Stimulated activated CD8-positive, alpha-beta memory T cell treated with anti-CD3 and anti-CD28 coated beads, Interleukin-15, amount 100 ng/mL, for 4 hours (primary cell): ENCODE measurements around the gene USP6NL.

ENCODE experiments used
- DNase-seq, 2 donors: peaks; one replicate each; pipeline ENCODE4 v3.0.0-alpha.2; 2020; ENCODE audit warnings: low read depth in 2 of 2

Gene USP6NL

DNA sequence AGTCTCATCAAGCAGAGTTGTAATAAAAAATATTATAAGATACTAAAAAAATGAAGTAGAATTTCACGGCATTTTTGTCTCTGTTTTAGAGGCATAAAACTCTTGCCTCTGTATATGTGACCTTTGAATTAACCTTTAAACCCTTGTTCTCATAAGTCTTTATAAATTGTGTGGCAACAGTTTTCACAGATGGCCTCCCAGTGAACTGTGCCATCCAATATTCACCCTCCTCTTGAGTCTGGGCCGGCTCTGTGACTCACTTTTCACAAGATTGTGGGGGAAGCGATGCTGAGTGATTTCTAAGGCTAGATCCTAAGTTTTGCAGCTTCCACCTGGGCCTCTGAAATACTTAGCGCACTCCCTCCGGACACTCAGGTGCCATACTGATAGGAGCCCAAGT, 4.6 kb upstream of the USP6NL start:
- no peak for DNase-seq

DNA sequence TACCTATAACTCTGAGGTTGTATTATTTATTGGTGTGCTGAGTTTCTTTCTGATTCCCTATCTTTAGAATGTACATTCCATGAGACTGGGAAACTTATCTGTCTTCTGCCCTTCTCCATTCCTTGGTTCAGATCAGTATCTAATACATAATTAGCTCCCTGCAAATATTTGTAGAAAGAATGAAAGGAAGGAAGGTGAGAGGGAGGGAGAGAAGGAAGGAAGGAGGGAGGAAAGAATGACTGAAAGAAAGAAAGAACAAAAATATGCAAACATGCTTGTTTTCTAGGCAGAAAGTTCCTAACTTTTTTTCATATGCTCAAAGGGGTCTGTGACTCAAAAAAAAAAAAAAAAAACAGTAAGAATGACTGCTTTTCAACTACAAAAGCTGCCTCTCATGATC, 3.9 kb upstream of the USP6NL start:
- no peak for DNase-seq

DNA sequence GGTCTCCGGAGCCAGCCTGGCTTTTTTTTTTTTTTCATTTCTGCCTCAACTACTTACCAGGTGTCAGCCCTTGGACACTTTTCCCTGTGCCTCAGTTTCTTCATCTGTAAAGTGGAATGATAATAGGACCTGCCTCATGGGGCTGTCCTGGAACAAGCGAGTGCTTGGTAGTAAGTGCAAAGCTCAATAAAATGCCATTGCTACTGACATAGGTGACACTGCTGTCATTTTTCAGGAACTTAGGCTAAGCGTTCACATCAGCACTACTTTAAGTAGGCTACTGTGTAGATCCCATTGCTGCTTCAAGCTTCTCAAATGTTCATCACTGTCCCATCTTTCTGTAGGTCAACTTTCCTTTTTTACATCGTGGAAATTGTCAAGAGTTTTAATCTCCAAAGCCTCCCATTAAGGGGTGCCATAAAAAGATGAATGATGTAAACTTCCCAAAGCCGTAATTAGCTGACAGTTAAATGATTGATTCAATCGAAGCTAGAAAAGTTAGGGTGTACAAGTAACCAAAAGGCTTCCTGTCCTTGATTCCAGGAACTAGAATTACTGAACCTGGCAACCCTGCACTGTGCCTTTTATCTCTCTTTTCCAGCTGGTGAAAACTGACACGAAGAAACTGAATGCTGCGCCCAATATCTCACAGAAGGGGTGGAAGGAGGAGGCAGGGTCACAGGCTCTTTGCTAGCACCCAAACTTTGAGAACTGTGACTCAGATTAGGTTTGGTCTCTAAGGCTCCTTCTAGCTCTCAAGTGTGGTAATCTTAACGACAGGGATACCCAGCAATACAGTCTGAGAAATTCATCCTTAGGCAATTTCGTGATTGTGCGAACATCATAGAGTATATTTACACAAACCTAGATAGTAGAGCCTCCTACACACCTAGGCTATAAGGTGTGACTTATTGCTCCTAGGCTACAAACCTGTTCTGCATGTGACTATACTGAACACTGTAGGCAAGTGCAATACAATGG, 861 bp upstream of the USP6NL start:
- no peak for DNase-seq

DNA sequence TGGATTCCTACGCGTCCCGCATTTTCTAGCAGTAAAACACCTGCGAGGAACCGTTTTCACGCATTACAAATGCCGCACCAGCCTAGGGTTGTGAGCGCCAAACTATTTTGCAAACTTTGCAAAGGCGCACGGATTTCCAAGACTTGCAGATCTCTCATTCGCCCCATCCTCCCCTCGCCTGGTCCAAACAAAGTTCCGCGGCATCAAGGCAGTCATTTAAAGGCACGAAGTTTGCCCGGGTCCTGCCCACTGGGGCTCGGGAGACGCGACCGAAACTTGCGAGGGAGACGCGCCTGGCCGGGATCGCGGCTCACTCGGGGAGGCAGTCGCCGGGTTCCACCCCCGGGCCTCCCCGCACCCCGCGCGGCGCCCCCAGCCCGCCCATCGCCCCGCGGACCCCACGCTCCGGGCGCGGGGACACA, 613 bp downstream of the USP6NL start:
- DNase-seq = no peak

DNA sequence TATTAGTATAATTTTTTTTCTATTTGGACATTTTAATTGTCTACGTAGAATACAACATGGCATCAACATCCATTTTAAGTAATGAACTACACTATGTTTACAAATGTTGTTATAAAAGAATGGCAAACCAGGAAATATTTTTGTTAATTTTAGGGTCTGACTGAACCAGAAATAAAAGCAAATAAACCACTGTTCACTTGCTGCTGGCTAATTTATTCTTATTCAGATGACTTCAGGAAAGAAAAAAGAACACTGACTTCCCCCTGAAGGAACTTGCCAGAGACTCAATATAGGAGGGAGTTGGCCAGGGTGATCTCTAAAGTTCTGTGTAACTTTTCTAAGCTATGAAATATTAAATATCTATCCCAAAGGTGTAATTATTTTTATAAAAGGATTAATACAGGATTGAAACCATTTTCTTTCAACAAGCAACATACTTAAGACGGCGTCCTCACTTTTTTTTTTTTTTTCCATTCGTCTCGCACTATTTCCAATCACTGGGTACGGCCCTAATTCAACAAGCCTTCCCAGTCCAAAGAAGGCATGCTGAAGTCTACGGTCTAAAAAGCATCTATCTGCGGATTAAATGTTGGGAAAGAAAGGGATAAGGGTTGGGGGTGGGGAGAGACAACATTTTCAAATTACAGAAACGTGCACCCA, 1.2 kb downstream of the USP6NL start:
- no peak for DNase-seq

DNA sequence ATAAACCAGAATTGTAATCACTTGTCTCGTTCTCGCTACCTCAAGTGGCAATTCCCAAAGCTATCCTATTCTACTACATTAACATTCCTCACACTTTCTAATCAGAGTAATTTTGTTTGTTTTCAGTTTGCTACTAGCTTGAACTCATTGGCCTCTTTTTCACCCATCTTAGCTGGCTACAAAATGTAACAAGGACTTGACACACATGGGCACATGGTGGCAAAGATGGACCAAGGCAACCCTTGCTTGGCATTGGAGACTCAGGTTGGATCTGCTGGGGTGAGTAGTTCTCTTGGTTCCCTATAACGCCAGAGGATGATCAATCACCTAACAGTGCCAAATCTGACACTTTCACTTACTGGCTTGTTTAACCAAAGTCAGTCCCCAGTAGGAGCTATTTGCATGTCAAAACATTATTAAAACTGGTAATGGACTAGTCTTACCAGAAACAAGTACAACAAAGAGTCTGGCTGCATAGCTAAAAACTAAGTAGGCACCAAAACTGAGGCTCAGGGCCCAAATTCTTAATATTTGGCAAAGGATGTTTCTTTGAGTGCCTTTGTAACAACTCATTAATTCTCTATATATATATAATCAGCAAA, 1.9 kb downstream of the USP6NL start:
- DNase-seq = no peak

DNA sequence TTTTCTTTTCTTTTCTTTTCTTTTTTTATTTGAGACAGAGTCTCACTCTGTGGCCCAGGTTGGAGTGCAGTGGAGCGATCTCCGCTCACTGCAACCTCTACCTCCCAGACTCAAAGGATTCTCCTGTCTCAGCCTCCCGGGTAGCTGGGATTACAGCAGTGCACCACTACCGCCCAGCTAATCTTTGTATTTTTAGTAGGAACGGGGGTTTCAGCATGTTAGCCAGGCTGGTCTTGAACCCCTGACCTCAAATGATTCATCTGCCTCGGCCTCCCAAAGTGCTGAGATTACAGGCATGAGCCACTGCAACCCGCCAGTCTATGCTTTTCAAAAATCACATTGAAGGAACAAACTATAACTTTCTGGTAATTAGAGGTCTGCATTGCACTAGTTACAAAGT, 2.4 kb downstream of the USP6NL start:
- no peak for DNase-seq

DNA sequence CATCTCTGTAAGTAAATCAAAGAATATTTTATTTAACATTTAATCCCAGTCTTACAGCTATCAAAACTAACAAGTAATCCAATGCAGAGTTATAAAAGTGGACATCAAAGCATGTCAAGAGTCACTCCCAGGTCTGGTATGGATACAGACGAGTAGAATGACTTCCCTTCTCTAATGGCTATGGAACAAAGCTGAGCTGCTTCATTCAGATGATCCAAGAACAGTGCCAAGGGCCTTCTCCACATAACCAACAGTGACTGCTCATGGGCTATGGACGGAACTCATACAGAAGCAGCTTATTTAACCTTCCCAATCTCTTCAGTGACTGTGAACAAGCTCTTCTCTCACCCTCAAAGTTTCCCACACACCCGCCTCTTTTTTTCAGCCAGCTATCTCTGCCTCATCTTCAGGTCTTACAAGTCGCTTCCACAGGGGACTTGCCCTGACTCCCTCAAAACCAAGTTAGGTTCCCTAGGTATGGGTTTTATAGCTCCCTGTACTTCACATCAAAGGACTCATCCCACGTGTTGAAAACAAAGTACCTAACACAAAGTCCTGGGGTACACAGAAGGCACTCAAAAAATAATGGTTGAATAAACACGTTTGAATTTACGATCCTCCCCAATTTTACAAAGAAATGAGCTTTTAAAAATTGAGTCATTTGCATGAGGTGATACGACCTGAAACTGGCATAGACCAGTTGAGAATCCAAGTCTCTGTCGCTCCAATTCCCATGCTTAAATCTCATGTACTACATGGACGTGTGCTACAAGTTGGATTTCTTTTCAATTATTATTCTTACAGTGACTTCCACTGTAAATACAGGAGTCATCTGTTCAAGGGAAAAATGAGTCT, 3.1 kb downstream of the USP6NL start:
- no peak for DNase-seq

DNA sequence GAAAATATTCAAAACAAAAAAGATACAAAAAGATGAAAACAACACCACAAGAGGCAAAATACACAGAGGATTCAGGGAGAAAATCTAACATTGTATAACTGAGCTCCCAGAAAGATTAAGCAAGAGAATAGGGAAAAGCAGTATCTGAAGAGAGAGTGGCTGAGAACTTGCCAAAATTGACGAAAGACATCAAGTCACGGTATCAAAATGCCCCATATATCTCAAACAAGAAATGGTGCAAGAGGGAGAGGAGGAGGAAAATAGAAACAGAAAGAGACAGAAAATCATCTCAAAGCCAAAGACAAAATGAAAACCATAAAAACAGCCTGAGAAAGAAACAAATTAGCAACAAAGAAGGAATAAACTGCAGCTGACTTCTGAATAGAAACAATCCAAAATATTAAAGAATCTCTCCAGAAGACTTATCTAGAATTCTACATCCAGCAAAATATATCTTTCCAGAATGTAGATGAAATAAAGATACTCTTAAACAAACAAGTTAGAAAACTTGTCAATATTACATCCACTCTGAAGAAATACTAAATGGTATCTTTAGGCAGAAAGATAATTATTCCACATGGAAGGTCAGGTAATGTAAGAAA, 5.5 kb downstream of the USP6NL start:
- no peak for DNase-seq

DNA sequence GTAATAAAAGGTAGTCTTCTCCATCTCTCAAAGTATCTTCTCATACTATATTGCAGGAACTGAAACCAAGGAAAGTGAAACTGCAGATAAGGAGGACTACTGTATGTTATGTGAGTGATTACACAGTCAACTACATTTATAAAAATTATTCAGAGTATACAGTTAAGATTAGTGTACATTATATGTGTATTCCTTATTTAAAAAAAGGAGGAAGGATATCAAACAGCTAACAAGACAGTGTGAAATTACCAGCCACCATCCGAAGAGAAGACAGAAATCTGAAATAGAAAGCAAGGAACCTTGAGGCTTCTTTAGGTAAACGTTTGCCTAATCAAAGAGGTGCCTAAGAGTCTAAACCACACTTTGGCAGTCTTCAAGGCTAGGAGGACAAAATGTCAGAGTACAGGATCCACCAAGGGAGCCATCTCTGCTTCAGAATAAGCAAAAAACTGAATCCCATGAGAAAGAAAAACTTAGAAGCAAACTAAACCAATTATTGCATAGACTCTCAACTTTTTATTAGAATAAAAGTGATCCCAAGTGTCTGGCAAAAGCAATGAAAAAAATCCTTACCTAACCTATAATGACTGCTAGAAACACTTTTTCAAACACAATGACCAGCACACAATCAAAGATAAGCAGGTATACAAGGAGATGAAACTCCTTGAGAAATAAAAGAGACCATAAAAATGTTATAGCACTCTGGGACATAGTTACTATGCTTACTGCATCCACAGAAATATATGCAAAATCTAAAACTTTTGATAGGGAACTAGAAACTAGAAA, 6.4 kb downstream of the USP6NL start:
- no peak for DNase-seq

DNA sequence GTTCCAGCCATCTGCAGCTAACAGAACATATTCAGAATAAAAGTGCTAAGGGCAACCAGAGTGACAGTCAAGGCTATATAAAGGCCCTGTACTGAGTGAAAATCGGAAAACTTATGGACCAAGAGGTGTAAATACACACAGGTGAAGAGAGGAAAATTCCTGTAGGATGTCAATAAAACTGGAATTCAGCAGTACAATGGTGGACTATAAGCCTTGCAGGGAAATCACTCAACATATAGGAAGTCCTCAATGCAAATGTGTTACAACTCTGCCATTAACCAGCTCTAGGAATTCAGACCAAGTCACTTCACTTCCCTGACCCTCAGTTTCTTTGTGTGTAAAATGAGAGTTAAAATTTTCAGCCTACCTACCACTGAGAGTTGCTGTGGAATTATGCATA, 7.7 kb downstream of the USP6NL start:
- DNase-seq = no peak

DNA sequence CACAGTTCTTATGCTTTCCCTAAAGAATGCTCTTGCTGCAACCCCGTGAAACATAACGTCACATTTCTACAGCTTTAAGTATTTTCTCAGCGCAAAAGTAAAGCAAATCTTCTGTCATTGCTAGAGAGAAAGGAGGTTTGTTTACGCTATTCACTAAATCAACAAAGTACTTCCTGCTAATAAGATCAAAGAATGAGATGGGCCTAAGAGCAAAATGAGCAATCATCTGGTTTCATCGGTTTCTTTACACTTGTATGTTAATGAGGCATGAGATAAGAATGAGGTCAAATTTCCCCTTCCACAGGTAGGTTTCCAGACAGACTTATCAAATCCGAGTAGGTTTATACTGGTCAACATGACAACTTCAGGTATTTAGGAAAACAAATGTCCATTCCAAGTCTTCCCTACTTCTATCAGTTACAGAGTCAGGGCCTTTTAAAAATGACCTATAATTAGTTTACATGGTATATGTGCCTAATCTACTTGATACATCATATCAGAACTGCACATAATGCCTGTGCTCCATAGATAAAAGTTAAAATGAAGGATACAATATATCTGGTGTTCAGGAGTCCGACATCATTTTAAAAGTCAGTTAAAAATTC, 8.4 kb downstream of the USP6NL start:
- DNase-seq = no peak

DNA sequence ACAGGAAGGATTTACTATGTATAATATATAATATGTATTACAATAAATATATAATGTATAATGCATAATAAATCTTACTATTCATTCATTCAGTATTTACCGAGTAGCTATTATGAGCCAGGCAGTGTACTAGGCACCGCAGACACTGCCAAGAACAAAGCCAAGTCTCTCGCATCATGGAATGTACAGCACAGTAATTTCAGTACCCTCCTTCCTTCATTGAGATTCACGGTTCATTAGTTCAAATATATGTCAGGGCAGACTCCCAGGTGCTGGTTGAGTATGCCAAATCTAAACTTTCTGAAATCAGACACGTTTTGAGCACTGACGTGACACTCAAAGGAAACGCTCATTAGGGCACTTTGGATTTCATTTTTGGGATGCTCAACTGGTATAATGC, 9.1 kb downstream of the USP6NL start:
- DNase-seq = no peak

DNA sequence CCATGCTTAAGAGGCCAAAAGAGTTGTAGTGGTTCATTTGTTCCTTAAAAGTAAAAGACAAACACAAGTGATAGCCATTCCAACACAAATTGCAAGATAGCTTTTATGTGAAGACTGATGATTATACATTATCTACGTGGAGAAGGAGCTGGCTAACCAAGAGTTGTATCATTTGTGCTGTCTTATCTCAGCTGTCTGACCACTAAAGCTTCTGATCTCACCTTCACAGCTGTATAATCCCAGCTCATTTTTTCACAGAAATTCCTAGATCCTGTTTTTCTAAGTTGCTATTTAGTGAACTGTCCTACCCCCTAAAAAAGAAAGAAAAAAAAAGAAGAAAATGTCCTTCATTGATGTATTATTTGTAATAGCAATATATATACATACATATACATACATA, 9.8 kb downstream of the USP6NL start:
- DNase-seq = no peak

DNA sequence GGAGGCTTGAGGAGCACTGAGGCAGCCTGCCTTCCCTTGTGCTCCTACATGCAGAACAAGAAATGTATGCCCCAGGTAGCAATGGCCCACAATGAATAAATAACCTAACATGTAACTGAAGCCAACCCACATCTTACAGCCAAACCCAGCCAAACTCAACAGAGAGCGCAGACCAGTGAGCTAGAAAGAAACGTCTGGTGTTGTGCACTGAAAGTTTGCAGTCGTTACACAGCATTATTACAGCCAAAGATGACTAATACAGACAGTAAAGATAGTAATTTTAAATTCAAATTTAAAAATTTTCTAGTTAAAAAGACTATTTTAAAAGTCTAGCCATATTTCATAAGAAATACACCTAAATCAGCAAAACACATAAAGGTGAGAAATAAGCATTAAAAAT, 11.2 kb downstream of the USP6NL start:
- DNase-seq = no peak

DNA sequence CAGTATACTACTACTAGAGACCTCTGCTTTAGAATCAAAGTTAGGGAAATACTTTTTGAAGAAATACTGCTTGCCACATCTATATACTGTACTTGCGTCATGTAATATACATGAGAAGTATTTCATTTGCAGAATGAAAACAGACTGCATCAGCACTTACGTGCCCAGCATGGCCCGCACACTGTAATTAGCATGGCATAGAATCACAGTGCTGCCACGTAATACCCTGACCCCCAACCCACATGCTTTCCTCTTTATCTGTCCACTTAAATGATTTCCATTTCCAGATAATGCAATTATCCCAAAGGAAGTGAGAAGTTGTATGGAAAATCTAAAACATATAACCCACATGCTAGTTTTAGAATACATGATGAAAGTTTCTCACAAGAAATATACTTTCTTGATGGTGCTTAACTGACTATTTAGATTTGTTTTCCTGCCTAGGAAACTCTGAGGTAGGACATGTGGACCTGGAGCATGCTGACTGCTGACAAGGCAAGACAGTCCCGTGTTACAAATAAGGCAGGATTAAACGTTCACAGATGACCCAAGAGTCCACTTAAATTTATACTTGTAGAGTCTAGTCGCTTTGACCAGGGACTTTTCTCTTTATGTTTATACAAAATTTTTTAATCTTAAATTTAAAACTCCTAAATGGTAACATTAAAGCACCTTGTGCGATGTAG, 12.6 kb downstream of the USP6NL start:
- no peak for DNase-seq

DNA sequence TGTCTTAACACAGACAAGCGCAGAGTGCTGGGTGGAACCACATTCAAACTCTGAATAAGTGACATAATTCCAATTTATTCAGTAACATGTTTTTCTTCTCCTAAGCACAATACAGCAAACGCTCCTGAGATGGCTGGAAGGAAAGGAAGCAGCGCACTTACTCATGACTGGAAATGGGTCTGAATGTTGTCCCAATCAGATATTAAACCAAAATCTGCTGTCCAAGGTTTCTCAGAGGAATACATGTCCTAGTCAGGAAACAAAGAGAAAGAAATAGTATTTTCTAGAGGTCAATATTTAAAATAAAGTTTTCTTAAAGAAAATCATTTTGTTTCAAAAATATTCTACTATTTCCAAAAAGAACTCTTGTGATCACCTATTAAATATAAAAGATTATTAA, 14.0 kb downstream of the USP6NL start:
- no peak for DNase-seq

DNA sequence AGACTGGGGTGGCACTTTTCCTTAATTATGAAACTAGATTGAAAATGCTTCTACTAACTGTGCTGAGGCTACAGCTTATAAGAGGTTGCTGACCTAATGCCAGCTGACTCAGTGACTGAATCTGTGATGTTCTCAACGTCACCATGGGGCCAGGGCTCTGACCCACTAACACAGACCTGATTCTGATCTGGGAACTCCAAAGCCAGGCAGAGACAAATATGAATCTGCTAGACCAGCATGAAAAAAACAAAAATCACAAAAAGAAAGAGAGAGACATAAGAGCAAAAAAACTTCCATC, 16.1 kb downstream of the USP6NL start:
- DNase-seq = no peak

DNA sequence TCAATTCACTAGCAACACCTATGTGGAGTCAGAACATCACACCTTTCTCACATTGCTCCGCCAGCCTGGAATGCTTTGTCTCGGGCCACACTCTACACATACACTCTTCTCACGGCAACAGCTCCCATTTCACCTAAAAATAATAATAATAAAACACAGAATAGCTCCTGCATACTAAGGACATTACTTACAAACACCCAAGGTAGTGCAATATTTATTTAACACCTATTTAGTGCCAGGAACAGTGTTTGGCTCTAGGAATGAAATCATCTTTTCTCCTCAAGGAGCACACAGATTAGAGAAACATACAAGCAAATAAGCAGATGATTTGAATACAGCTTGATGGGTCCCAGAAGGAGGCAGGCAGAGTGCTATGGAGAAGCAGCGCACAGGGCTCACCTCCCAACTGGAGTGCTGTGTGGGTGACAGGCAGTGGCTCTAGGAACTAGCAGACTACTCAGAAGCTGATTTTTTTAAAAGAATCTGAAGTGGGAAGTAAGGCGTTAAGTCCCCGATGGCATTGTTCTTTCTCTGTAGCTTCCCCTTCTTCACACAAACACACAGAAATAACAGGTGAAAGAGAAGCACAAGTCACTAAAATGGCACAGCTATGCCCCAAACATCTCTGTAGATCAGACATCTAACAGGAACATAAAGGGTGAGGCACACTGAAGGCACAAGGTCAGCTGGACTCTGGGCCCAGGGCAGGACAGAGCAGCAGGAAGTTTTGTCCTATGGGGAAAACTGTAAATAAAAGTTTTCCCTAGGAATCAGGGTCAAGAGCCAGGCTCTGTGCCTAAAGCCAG, 16.7 kb downstream of the USP6NL start:
- no peak for DNase-seq
